ENCODE measurements around the gene MPRIP.

DNA sequence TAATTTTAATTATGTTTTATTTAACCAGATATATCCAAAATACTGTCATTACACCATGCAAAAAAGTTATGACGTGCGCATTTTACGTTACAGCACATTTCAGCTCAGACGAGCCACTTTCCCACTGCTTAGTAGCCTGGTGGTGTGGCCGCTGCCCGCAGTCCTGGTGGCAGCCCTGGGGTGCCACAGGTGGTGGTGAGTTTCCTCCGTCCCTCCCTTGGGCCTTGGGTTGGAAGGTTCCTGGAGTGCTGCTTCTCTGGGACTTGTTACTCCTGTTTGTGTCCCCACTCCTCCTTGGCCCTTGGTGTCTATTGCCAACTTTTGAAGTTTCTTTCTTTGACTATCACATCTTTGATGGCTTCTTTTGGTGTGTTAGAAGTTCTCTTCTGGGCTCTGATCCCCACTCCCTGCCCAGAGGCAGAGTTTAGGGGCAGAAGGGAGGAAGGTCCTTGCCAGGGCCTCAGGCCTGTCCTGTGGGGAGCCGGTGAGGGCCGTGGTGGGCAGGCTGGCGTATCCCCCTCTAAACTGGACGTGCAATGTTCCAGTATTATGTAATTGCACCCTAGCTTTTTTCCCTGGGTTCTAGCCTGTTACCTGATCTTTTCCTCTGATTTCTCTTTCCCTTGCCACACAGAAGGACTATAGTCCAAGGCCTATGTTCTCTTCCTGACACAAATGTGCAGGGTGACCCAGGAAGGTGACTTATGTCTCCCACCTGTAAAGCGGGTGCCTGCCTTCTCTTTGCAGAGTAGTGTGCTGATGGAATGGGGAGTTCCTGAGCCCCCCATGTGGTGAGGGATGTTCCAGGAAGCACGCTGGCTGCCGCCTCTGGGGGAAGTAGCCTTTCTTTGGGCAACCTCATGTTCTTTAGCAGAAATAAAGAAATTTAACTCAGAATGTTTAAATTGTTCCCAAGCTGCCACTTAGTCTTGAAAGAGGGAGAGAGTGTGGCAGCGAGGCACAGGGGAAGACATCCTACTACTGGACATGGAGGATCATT, 8.4 kb downstream of the MPRIP start:
- TF ChIP-seq, protein P1, sequence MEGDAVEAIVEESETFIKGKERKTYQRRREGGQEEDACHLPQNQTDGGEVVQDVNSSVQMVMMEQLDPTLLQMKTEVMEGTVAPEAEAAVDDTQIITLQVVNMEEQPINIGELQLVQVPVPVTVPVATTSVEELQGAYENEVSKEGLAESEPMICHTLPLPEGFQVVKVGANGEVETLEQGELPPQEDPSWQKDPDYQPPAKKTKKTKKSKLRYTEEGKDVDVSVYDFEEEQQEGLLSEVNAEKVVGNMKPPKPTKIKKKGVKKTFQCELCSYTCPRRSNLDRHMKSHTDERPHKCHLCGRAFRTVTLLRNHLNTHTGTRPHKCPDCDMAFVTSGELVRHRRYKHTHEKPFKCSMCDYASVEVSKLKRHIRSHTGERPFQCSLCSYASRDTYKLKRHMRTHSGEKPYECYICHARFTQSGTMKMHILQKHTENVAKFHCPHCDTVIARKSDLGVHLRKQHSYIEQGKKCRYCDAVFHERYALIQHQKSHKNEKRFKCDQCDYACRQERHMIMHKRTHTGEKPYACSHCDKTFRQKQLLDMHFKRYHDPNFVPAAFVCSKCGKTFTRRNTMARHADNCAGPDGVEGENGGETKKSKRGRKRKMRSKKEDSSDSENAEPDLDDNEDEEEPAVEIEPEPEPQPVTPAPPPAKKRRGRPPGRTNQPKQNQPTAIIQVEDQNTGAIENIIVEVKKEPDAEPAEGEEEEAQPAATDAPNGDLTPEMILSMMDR (IDR thresholded peaks at IDR 0.05 in 8 of 11, conservative IDR thresholded peaks at IDR 0.05 in 3 of 11), result no peak
- TF ChIP-seq POLR2AphosphoS5 (IDR thresholded peaks at IDR 0.05), result no peak
- no peak for TF ChIP-seq POLR2A (IDR thresholded peaks at IDR 0.05)
